GM18909 (cell line): ENCODE measurements around the gene CD9.
"Not testable (repeated sequence)": the region's sequence is repeated elsewhere in the genome, so short reads cannot be mapped to it uniquely, and the experiment has no call there.

Experiments used
- ATAC-seq: cut with Tn5 transposase; IDR thresholded peaks from one replicate; pipeline ENCODE4 v1.9.1; 2021; ENCODE audit warnings: mild to moderate bottlenecking; ENCODE audit not compliant: unreplicated experiment, poor library complexity

CD9 gene

DNA sequence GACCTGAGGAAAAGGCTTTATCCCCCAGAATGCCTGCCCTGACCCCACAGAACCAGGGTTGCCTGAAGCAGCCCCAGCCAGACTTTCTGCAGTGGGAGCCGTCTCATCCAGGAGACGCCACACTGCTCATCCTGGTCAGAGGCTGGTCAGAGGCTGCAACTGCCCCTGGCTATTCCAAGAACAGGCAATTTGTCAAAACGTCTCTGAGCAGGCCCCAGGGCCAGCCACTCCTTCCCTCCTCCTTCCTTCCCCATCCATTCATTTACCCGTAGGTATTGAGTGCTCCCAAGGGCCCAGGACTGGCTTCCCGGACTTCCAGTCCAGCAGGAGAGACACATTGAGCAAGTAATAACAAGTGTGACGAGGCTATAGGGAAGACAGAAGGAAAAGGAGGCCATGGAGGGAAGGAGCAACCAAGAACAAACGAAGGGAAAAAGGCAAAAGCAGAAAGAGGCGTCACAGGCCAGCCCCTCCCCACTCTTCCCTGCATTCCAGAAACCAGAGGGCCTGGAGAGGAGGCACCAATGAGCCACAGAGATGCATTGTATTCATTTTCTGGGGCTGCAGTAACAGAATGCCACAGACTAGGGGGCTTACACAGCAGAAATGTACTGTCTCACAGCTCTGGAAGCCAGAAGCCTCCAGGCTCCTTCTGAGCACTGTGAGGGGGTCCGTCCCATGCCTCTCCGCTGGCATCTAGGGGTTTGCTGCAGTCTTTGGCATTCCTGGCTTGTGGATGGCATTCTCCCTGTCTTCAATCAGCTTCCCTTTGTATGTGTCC is 21.0 kb upstream of the CD9 start:
- ATAC-seq, result no peak

DNA sequence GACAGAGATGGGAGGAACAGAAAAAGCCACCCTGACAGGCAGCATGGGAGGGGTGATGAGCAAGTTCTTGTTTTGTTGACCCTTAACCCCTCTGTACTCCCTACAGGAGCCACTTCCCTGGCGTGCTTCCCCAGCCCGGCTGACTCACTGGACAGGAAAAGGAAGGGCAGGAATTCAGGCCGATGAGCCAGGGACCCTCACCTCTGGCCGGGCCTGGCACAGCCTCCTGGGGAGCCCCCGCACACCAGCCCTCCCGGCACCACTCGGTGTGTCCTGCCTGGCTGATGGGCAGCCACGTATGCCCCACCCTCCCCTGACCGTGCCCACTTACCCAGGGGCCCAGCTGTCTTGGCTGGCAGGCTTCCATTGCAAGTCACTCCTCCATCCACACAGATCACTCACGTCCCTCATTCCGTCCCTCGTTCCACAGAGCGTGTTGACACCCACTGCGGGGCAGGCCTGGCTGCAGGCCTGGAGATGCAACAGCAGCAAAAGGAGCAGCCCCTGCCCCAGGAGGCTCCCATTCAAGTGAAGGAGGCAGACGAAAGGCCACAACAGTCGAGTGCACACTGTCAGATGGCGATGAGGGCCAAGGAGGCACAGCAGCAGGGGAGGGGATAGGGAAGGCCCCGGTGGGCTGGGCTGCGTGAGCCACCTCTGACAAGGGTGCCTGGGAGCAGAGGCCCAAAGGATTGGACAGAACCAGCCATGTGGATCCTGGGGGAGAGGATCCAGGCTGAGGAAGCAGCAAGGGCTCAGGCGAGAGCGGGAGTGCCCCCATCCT is 19.7 kb upstream of the CD9 start:
- ATAC-seq, result no peak

DNA sequence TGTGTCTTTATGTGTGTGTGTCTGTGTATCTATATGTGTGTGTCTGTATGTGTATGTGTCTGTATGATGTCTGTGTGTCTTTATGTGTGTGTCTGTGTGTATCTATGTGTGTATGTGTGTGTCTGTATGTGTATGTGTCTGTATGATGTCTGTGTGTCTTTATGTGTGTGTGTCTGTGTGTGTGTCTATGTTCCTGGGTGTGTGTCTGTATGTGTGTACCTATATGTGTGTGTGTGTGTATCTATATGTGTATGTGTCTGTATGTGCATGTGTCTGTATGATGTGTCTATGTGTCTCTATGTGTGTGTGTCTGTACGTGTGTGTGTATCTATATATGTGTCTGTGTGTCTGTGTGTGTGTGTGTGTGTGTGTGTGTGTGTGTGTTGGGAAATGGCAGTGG is 19.0 kb upstream of the CD9 start:
- ATAC-seq, result no peak

DNA sequence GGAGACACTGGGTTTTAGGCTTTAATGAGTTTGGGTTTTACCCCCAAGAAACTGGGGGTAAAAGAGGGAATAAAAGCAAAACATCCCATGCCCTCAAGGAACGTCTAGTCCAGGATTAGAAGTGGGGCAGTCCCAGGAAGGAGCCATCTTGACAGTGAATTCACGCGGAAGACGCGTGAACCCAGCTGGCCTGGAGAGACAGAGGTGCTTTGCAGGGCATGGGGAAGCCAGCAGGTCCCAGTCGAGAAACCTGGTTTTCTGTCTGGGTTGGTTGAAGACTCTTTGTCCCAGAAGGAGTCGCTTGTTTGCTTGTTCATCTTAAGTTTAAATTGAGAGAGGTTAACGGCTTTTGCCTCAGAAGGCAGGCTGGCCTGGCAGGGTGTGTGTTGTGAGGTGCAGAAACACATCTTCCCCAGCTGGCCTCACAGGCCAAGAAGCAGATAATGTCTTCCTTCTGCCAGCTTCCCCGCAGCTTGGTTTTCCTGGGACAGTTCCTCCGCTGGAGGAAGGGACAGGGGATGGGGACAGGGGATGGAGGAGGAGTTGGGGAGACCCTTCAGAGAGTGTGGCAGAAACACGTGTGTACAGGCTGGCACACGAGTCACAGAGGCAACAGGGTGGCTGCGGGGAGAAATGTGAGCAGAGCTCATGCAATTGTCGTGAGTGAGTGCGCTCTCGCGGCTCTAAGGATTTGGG is 18.5 kb upstream of the CD9 start:
- no peak for ATAC-seq

DNA sequence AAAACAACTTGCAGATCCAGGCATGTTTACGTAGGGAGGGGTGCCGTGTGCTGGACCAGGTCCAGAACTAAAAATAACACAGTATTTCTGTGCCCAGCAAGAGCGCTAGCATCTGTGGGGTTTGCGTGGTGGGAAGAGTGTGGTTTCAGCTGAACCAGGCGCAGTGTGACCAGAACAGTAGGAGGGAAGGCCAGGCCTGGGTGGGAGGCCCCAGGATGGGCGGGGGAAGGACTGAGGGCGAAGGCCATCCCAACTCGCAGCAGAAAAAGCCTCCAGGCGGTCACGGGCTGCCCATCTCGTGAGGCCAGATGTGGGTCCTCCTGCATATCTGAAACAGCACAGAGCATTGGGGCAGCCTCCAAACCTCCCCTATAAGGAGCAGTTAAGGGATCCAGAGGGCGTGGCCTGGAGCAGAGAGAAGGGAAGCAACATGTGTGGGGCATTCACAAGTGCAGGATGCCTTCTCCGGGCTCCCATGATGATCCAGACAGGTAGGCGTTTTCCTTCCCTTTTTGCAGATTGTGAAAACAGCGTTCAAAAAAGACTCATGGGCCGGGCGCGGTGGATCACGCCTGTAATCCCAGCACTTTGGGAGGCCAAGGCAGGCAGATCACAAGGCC is 17.8 kb upstream of the CD9 start:
- no peak for ATAC-seq

DNA sequence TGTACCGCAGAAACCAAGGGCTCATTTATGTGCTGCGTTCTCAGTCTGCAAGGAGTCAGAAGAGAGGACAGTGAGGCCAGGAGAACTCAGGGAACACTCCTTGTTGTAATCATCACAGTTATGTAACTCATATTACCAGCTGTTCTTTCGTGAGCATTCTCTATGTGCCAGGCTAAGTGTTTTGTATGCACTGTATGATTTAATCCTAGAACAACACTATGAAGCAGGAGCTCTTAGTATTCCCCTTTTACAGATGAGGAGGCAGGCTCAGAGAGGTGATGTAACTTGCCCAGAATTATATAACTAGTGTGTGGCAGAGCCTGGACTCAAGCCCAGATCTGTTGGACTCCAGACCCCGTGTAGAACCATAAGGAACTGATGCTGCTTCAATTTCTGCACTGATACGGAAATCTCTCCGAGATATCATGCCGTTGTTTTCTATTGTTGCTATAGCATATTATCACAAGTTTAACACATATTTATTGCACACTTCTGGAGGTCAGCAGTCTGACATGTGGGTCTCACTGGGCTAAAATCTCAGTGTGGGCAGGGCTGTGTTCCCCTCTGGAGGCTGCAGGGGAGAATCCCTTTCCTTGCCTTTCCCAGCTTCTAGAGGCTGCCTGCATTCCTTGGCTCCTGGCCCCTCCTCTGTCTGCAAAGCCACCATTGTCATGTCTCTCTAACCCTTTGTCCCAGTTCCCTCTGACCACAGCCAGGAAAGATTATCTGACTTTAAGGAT is 16.3 kb upstream of the CD9 start:
- no peak for ATAC-seq

DNA sequence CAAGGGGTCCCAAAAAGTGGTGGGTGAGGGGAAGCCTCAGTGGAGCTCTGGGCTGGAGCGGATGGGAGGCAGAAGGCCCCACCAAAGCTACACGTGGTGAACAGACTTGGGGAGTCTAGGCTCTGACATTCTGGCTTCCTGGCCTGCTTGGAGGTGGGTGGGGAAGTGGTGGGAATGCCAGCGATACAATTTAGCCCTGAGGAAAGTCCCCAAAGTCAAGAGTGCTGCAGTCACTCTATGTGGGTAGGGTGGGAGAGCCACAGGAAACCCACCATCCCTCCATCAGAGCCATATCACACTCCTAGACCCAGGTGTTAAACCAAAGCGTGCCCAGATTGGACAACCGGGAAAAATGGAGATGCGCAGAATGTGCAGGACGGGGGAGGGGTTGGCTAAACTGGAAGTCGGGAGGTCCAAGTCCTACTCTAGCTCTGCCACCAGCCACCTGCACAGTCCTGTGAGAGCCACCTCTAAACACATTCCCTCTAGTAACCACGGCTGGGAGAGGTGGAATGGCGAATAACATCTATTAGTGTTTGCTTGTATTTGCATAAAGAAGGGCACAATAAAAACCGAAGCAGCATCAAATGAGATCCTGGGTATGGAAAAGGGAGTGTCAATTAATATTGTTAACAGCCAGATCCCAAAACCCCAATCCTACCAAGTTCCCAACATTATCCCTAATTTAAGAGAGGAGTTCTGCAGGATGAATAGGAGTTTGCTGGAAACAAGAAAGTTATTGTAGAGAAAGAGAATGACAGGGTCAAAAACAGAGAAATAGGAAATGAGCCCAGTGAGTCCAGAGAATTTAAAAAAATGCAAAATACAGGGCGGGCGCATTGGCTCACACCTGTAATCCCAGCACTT is 14.0 kb upstream of the CD9 start:
- ATAC-seq, result no peak

DNA sequence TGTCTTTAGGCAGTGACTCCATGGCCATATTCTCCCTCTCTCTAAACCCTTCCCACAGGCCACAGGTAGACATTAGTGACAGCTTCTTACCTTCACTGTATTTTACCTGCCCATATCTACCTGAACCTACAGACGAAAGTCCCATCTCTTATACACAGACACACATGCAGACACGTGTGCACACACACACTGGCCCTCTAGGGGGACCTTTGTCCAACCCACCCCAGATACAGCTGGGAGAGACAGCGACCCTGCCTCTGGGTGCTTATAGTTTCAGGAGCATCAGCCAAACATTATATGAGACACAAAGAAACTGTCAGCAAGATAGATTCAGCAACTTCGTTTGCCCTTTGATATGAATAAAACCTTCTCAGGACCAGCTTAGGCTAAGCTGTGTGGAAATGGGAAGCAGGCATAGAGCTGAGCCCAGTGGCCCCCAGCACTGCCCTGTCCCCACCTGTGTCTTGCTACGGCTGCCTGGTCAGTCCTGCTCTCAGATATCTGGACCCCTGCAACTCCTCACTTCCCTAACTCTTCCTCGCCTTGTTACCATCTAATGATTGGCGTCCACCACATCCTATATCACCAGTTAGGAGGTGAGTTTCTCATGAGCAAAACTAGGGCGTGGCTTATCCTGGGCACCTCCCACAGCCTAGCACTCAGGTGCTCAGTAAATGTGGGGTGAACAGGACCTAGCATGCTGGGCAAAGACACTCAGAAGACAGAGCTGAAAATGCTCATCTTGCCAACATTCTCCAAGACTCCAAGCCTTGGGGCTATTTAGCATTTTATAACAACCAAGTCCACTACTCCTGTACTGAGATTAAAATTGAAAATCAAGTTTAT is 12.0 kb upstream of the CD9 start:
- no peak for ATAC-seq

DNA sequence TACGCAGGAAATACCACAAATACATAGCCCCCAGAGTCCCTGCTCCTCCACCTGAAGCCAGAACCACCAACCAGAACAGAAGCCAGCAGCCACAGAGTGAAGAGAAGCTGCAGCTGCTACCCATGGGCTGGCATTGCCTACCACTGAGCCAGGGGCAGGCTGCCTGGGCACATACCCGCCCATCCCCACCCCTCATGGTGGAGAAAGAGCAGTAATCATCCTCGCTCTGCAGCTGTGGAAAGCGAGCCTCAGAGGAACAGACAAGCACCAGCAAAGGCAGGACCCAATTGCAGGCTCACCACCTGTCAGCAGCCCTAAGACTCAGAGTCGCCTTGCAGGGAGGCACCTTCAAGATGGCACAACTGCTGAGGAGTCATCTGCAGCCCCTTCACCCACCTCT is 11.2 kb upstream of the CD9 start:
- ATAC-seq, result no peak

DNA sequence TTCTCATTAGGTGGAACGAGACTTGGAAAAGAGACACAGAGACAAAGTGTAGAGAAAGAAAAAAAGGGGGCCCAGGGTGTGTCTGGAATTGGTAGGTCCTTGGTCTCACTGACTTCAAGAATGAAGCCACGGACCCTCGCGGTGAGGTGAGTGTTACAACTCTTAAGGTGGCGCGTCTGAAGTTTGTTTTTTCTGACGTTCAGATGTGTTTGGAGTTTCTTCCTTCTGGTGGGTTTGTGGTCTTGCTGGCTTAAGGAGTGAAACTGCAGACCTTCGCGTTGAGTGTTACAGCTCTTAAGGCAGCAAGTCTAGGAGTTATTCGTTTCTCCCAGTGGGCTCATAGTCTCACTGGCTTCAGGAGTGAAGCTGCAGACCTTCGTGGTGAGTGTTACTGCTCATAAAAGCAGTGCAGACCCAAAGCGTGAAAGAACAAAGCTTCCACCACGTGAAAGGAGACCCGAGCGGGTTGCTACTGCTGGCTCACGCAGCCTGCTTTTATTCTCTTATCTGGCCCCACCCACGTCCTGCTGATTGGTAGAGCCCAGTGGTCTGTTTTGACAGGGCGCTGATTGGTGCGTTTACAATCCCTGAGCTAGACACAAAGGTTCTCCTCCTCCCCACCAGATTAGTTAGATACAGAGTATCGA is 10.1 kb upstream of the CD9 start:
- not testable (repeated sequence) for ATAC-seq

DNA sequence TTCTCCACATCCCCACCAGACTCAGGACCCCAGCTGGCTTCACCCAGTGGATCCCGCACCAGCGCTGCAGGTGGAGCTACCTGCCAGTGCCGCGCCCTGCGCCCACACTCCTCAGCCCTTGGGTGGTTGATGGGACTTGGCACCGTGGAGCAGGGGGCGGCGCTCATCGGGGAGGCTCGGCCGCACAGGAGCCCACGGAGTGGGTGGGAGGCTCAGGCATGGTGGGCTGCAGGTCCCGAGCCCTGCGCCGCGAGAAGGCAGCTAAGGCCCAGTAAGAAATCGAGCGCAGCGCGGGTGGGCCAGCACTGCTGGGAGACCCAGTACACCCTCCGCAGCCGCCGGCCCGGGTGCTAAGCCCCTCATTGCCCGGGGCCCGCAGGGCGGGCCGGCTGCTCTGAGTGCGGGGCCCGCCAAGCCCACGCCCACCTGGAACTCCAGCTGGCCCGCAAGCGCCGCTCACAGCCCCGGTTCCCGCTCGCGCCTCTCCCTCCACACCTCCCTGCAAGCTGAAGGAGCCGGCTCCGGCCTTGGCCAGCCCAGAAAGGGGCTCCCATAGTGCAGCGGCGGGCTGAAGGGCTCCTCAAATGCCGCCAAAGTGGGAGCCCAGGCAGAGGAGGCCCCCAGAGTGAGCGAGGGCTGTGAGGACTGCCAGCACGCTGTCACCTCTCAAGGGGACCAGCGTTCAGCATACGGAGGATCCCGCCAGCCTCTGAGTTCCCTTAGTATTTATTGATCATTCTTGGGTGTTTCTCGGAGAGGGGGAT is 9.3 kb upstream of the CD9 start:
- not testable (repeated sequence) for ATAC-seq

DNA sequence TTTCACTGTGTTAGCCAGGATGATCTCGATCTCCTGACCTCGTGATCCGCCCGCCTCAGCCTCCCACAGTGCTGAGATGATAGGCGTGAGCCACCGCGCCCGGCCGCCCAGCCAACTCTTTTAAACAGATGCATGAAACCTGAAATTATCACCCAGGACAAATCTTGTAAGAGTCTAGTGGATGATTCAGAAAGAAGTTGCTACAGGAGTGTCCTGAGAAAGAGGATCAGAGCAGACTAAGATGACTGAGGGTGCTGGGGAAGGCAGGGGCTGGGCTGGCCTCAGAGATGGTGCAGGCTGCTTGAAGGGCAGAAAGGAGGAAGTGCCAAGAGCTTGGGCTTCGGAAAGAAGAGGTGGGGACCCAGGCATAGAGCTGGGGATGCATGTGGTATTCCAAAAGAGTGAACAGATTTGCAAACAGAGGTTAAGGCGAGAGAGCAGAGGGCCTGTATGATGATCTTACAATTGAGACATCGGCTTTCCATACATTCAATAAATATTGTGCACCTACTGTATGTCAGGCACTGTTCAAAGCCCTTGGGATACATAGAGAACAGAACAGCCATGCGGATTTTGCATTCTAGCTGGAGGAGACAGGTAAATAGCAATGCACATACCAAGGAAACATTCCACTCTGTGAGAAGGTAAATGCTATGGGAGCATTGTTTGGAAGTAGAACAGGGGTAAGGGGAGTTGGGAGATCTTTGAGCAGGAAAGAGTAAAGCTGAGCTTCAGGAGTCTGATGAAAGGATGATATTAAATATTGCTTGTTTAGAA is 7.4 kb upstream of the CD9 start:
- no peak for ATAC-seq

DNA sequence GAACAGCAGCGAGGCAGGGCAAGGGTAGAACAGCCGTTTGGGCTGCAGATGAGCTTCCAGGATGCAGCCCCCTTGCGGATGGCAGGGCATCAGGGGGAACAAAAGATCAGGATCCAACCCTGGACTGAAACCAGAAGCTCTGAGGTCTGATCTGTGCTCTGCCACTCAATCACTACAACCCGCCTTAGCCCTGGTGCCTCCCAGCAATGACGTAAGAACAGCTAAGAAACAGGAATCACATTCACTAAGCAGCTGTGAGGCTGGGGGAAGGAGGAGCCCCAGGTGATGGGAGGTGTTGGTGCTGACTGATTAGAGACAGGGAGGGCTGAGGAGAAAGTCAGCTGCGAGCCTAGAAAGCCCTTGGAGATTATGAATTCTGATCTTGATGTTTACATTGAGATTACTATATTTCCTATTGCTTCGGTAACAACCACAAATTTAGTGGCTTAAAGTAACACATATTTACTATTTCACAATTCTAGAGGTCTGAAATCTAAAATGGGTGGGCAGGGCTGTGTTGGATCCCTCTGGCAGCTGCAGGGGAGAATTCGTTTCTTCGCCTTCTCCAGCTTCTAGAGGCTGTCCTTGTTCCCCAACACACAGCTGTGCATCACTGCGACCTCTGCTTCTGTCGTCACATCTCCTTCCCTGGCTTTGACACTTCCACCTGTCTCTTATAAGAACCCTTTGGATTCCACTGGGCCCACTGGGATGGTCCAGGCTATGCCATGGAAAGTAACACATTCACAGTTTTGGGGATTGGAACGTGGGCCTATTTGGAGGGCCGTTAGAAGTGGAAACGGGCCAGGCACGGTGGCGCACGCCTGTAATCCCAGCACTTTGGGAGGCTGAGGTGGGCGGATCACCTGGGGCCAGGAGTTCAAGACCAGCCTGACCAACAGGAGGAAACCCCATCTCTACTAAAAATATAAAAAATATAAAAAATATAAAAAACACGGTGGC is 6.1 kb upstream of the CD9 start:
- no peak for ATAC-seq

DNA sequence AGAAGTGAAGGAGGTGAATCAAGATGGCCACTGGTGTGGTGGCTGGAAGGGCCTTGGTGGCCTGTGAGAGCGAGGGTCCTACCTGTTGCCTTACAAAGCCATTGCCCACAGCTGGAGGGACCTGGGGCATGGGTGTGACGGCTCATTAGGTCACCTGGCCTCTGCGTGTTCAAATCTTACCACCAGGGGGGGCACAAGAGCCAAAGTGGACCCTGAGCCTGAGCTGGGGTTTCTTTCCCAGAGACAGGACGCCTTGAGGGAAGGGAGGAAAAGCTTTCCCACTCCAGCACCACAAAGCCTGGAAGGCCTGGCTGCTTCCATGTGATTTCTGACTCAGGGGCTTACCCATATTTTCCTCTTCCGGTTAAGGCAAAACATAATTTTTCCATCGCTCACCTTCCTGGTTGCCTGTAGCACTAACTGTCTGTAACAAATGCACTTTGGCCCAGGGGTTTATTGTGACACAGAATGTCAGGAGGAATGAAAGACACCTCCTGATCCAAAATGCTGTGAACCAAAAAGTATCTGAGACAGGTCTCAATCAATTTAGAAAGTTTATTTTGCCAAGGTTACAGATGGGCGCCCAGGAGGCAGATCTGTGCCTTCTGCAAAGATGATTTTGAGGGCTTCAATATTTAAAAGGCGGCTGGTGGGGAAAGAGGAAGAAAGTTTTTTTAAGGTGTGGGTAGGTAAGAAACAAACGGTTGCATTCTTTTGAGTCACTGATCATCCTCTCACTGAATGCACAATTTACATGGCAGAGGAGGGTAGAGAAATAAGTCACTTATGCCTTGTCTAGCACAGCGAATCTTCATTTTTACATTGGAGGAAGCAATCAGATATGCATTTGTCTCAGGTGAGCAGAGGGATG is 4.3 kb upstream of the CD9 start:
- peak; percentile 59 for ATAC-seq
